SW480 (cell line): Measurements from ENCODE around the gene LPIN1.
"Not testable (repeated sequence)": the region's sequence is repeated elsewhere in the genome, so short reads cannot be mapped to it uniquely, and the experiment has no call there.

Experiments
- DNase-seq: peaks from one replicate; pipeline ENCODE4 v3.0.0-alpha.2; 2016; ENCODE audit warnings: low spot score

The LPIN1 gene

DNA sequence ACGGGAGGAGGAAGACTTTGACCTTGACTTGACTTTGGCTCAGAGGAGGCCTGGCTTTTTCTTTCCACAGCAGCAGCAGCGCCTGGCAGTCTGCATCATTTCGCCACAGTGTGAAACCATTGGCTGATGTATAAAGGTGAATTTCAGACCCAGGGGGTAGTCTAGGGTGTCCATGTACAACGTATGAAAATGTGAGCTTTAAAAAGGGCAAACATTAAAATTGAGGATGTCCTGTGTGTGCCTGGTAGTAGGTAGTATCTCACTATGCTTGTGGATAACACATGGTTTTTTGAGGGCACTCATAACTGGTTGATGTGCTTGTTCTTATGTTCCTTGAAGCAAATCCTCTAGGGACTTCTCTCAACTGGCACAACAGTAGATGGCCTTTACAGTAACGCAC lies 86.1 kb downstream of the LPIN1 start:
- DNase-seq: no peak

DNA sequence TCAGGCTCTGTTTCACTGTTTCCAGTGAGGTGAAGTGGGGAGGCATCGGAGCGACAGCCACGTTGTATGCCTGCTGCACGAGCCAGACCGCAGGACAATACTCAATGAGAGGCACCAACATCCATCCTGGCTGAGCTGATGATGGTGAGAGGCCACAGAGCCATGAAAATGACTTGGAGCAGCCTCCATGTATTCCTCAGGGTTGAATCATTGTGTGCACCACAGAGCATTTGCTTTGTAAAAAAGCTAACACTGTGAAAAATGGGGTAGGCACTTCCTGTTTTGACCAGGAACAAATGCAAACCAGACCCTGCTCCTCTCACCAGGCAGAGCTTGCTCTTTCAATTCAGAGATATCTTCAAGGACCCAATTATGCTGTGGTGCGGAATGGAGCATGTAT lies 87.2 kb downstream of the LPIN1 start:
- no peak for DNase-seq

DNA sequence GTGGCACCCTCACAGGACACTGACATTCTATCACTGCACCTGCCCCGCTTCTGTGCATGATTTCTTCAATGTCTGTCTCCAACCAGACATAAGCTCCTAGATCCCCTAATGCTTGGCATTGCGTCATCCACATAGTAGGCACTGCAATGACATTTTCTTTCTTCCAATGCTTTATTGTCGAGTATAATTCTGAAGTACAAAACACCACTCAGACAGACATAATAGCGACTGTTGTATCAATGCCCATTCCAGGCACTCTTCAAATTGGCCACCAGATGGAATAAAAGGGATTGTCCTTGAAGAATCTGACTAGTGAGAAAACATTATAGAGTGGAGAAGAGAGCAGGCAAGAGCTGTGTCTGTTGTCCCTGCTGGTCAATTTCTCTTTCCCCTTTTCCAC lies 89.0 kb downstream of the LPIN1 start:
- DNase-seq: peak; percentile 39

DNA sequence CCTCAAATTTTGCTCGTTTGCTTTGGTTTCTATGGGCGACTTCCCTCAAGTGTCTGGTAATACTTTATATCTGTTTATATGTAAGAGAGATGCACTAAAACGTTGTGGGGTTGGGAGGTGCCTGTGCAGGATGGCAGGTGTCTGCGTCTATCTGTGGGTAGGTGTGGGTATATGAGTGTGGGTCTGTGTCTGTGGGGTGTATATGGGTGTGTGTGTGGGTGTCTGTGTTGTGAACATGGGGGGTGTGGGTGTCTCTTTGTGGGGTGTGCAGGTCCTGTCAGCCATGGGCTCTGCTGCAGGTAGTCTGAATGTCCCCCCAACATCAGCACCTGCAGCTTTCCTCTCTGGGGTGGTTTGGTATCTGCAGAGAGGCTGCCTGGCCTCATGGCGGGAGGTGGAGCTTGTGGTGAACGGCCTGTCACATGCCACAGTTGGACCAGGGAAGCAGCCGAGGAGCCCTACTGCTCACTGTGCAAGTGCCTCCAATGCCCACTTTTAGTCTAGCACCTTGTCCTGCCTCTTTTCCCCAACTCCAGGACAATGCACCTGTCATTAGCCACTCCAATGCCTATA lies 90.3 kb downstream of the LPIN1 start:
- no peak for DNase-seq

DNA sequence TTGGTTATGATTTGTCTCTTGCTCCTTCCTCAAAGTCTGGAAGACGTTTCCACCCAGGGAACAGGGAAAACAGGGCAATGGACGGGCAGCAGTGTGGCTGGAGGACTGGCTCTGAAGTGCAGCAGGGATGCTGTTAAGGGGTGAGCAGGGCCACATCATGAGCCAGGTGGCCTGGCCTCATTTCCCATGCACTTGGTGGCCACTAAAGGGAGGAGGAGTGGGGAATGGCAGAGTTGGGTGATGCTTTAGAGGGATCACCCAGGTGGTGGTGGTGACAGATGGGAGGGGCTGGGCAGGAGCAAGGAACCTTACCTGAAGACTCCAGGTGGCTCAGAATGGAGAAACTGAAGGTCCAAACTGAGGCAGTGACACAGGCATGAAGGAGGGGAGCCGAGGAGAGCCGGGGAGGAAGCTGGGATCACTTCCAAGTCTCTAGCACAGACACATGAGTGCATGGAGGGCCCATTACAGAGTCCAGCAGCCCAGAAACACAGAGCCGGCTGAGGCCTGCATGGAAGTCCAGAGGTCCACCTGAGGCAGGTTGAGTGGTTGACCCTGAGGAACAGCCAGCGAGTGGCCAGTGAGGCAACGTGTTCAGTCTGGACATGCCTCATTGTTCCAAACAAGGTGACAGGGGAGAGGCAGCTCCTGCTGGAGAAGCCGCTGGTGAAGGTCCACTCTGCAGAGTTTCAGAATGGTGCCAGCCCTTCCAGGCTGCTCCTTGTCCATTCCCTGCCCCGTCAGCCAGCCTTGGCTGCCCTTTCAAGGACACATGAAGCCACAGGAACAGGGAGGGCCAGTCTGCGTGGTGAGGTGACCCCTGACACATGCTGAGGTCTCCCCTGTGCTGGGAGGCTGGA lies 91.7 kb downstream of the LPIN1 start:
- DNase-seq: no peak

DNA sequence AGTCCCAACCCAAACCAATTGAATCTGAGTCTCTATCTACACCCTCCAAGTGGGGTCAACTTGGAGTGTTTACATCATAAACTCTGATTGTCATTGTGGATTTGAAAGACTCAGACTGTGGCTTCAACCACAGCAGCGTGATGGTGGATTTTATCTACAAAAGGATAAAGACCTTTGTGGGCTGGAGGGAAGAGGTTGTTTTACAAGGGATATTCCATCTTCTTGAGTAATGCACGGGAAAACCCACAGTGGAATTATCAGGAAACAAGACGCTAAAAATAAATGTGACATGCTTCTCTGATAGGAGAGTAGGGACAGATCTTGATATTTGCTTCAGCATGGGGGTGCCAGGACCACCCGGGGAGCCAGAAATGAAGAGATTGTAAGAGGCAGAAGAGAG lies 93.5 kb downstream of the LPIN1 start:
- DNase-seq: no peak

DNA sequence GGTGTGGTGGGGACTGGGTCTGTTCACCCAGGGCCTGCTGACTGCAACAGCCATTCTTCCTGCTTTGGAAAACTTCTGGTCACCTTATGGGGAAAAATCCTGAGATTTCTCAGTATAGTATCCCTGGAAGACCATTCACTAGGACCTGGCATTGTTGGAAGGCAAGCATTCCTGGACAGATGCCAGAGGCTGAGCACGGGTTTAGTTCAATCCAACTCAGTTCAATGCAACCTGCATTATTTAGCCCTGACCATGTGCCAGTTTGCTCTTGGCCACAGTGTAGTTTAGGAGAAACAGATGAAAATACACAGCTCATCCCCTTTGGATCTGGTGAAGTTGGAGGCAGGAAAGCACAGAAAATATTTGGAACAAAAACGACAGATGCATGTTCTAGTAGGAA lies 95.9 kb downstream of the LPIN1 start:
- DNase-seq: no peak

DNA sequence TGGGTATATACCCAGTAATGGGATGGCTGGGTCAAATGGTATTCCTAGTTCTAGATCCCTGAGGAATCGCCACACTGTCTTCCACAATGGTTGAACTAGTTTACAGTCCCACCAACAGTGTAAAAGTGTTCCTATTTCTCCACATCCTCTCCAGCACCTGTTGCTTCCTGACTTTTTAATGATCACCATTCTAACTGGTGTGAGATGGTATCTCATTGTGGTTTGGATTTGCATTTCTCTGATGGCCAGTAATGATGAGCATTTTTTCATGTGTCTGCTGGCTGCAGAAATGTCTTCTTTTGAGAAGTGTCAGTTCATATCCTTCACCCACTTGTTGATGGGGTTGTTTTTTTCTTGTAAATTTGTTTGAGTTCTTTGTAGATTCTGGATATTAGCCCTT lies 98.4 kb downstream of the LPIN1 start:
- DNase-seq: not testable (repeated sequence)

DNA sequence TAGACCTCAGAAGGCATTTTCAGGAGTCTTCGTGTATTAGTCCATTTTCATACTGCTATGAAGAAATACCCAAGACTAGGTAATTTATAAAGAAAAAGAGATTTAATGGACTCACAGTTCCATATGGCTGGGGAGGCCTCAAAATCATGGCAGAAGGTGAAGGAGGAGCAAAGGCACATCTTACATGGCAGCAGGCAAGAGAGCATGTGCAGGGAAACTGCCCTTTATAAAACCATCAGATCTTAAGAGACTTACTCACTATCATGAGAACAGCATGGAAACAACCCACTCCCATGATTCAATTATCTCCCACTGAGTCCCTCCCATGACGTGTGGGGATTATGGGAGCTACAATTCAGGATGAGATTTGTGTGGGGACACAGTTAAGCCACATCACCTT lies 101.5 kb downstream of the LPIN1 start:
- not testable (repeated sequence) for DNase-seq

DNA sequence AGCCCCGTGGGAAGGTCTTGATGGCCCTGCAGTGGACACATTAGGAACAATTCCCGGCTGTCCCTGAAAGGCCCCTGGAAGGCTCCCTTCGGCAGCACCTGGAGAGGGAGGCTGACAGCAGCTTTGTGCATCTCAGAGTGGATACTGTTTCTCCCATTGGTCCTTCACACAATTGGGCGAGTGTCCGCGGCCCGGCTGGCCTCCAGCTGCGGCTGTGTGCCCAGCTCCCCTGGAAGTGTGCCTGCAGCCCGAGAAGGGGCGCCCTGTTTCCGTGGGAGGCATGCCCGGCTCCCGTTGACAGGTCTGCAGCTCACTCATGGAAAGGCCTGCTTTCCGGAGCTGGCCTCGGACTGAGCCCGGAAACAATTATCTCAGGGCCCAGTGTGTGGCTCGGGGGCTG lies 103.7 kb downstream of the LPIN1 start:
- DNase-seq: no peak

DNA sequence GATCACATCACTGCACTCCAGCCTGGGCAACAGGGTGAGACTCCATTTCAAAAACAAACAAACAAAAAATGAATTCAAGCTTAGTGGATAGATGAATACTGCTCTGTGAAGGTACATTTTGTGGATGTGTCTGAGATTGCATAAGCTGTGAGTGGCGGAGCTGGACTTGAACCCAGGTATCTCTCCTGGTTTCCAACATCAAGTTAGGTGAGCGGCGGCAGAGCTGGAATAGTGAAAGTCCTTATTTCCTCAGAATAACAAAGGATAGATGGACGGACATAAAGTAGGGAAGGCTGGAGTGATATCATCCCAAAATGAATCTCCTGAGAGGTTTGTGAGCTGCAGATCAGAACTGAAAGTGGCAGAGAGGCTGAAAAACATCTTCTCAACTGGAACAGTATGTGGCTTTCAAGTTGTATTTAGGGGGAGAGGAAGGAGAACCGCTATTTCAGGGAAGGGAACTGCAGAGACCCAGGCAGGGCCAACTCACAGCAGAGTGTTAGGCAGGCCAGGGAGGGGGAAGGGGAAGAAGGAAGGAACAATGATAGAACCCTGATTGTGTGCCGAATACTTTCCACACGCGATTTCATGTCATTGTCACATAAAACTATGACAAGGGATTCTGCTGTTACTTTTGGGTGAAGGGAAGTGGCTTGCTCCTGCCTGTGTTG lies 106.2 kb downstream of the LPIN1 start:
- DNase-seq: no peak

DNA sequence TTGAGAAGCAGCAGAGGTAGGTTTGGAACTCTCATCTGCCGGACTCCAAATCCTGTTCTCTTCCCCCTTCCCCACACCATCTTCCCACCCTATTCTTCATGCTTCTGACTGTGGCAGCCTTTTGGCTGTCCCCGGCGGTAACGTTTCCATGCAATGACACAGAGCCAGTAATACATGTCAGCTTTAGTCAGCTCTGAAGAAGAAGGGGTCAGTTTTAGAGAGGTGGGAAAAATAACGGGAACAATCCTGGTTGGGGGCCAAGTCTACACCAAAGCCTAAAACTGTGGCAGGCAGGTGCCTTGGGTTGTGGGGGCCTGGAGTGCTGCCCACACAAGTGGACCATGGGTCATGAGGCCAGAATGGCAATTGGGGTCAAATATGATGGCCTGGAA lies 106.8 kb downstream of the LPIN1 start:
- DNase-seq: no peak

DNA sequence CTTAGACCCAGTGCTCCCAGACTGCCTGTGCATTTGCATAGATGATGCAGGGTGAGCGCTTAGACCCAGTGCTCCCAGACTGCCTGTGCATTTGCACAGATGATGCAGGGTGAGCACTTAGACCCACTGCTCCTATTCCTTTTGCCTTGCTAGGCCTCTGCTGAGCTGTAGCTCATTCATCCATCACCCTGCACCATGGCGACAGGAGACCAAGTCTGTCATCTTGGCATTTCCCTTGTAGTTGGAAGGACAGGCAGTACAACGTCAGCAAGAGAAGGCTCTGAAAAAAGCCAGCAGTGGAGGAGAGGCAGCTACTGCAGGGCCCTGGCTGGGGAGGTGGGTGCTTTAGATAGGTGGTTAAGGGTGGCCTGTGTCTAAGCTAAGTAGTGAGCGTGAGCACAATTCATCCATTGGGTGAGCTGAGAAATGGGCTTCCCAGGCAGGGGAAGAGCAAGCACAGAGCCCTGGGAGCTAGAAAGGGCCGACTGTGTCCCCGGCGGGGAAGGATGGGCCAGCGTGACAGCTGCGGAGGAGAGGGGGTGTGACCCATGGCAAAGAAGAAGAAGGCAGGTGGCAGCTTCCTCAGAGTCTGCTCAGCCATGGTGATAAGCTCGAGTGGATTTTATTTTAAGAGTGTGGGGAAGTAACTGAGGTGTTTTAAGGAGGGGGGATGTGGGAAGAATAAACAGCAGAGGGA lies 108.8 kb downstream of the LPIN1 start:
- no peak for DNase-seq

DNA sequence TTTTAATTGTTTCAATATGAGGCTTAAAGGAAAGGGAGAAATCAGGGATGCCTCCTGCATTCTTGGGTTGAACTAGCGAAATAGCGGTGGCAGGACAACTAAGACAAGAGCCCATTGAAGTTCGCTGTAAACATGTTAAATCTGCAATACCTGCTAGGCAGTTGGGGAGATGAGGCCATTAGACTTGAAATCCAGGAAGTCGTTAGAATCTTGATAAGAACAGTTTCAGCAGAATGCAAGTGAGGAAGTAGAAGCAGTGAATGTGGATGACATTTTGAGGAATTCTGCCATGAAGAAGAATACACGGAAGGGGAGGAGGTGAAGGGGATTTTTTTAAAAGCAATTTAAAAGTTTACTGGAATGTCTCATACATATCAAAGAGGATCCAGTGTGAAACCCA lies 109.7 kb downstream of the LPIN1 start:
- DNase-seq: no peak

DNA sequence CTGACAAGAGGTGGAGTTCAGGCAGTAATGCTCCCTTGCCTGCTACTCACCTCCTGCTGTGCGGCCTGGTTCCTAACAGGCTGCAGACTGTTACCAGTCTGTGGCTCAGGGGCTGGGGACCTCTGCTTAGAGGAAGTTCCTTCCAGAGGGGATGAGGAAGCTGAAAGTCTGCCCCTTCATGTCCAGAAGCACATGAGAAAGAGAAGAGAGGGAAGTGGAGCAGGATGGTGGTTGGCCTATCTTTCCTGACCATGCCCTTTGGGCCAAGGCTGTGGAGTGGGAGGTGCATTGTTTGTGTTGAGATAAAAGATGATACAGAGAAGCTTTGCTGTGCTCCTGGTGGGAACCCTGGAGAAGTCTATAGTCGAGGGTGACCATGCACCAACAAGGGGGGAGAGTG lies 112.5 kb downstream of the LPIN1 start:
- no peak for DNase-seq

DNA sequence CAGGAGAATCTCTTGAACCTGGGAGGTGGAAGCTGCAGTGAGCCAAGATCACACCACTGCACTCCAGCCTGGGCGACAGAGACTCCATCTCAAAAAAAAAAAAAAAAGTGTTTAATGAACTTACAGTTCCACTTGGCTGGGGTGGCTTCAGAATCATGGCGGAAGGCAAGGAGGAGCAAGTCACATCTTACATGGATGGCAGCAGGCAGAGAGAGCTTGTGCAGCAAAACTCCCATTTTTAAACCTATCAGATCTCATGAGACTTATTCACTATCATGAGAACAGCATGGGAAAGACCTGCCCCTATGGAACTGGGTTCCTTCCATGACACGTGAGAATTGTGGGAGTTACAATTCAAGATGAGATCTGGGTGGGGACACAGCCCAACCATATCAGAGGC lies 113.5 kb downstream of the LPIN1 start:
- DNase-seq: not testable (repeated sequence)

DNA sequence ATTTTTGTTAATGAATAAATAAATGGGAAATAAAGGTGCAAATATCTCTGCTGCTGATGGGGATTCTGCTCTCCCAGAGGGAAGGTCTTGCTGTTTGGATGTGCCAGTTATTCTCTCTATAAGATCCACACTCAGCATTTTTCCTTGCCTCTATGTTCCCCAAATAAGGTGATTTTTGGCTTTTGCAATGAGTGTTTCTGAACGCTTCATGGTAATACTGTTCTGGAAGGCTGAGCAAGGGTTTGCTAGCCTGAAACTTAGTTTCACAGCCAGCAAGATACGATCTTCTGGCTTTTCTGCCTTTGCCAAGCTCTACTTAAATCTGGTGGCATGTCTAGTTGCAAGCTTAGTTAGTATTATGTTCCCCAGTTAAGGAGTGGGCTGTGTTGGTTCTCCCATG lies 114.6 kb downstream of the LPIN1 start:
- DNase-seq: no peak

DNA sequence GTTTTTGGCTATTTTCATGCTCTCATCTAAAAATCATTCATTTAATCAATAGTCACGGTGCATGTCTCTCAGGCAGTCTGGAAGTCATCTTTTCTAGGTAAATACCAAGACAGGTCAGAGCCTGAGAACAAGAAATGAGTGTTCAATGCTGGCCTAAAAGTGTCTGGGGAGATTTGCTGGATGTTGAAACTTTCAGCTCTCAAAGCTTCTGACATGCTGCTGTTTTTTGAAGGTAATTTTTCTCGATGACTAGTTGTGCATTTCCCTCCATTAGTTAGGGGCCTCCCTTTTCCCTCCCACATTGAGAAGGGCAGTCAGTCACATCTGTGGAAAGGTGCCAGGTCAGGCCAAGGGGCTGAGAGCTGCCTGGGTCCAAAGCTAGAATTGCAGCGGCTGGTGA lies 115.6 kb downstream of the LPIN1 start:
- no peak for DNase-seq

DNA sequence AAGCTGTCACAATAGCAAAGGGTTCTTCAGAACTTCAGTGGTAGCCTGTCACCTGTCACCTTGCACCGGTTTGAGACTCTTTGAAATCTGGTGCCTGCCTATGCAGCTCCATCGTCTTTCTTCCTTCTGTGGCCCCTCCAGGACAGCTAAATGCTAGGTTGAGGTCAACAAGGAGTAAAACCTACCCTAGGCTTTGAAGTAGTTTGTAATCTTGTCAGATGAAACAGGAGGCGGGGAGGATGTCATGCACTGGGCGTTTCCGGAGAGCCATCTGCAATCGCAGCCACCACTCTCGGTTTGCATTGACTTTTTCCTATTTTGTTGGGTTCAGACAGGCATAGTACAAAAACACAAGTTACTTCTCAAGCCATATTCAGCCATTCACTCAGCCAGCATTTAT lies 116.7 kb downstream of the LPIN1 start:
- no peak for DNase-seq

DNA sequence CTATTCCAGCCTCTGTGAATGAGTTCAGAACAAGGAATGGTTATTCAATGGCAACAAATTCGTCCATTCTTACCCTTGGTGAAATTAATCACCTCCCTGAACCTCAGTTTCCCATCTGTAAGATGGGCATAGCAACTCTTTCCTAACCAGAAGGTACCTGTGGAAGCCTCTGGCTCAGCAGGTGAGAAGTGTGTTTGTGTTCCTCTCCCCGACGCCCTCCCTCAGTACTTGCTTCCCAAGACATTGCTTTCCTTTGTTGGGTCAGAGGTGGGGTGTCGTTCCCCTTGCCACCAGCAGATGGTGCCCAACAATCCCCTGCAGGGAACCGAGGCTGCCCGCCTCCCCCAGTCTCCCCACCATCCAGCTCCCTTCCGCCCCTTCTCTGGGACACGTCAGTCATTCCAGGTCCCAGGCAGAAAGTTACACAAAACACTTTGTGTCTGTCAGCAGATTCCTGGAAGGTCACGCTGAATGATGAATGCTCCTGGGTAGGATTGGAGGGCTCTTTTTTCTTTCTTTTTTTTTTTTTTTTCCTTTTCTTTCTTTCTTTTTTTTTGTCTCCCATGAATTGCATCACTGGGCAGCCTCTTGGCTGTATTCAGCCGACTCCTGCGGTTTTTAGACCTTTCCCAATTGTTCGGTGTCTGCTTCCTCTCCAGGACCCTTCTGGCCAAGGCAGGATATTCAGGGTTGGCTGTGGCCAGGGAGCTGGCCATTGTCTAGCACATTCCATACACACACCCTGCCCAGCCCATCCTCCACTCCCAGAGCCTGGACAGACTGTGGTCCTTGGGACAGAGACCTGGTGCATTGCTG lies 117.3 kb downstream of the LPIN1 start:
- DNase-seq: peak; percentile 88

DNA sequence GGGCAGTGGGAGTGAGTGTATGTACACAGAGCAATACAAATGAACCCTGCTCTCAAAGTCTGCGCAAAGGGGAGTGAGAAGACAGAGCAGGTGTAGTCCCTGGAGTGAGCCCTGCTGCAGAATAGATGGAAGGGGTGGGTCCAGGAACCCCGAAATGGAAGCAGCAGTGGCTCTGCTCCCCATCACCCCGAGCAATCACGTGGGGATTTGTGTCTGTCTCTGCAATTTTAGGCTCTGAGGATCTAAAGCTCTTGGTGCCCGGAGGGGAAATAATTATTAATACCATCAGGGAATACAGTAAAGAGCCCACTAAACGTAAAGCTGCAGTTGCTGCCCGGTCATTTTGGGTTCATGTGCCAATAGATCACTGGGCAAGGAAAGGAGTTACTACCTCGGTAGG lies 118.3 kb downstream of the LPIN1 start:
- no peak for DNase-seq

DNA sequence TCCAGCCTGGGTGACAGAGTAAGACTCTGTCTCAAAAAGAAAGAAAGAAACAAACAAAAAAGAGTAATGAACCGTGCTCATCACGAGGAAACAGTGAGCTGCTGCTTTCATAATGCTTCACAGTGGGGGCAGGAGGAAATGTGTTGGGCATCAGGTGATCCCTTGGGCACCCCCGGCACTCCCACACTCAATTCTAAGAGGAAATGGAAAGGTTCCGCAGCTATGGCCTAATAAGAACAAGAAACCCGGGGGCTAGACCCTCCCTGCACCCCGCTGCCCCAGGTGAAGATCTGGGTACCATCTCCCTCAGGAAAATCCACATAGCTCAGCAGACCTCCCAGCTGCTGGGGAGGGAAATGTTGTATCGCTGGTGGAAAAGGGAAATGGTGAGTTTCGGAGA lies 118.9 kb downstream of the LPIN1 start:
- DNase-seq: no peak
